Endothelial cell of umbilical vein (primary cell): ENCODE data around the gene NLGN1. TPM values are rescaled to one million over a fixed set of nuclear protein-coding genes. Genes with fewer than 3 reads are reported as not detected.

Experiments used
- BruUV-seq: library from RNA; stranded (reverse); fragments of 400-500 nt; replicated peaks from 2 replicates; lab custom pipeline; 2021; lab: Mats Ljungman, UMichigan
- CTCF ChIA-PET: fragments of 300-600, 350-600 bp; sonication (Branson Sonifier 250); formaldehyde crosslinking; loops from one replicate; lab custom pipeline; 2021; ENCODE audit warnings: antibody characterized with exemption, inconsistent platforms; lab: Charles Lee
- POLR2A ChIA-PET: fragments of 300-600, 350-600 bp; sonication (Branson Sonifier 250); formaldehyde crosslinking; loops from one replicate; lab custom pipeline; 2021; ENCODE audit warnings: antibody characterized with exemption, inconsistent platforms; lab: Charles Lee
- DNase-seq: peaks from one replicate; pipeline ENCODE4 v3.0.0-alpha.2; 2011; ENCODE audit warnings: low read depth, low spot score
- FAIRE-seq: peaks from 2 replicates; lab custom pipeline; 2011; peaks lifted over from hg19 to GRCh38; lab: Jason Lieb, UNC
- H2AFZ ChIP-seq: 2 replicates; pipeline ENCODE4 v1.6.0; 2012; ENCODE audit warnings: low read depth, low read length, control low read depth, inconsistent platforms
- H3K27ac ChIP-seq: 2 replicates; pipeline ENCODE4 v1.5.1; 2011; ENCODE audit warnings: low read depth, mild to moderate bottlenecking, control low read depth, low read length, moderate library complexity; ENCODE audit not compliant: insufficient read depth
- H3K27me3 ChIP-seq, 2 experiments: 2 replicates each; pipeline versions ENCODE4 v1.6.0 to v1.6.1; 2011; ENCODE audit warnings: low read length in 2 of 2, mixed read lengths in 1 of 2; ENCODE audit not compliant: control insufficient read depth in 2 of 2, insufficient read depth in 2 of 2
- H3K36me3 ChIP-seq, 2 experiments: 2 replicates in 1 of 2; 3 replicates in 1 of 2; pipeline ENCODE4 v1.5.1; 2011; ENCODE audit warnings: low read length in 2 of 2, mild to moderate bottlenecking in 1 of 2, moderate library complexity in 1 of 2; ENCODE audit not compliant: control insufficient read depth in 2 of 2, insufficient read depth in 2 of 2; ENCODE audit errors: extremely low read depth in 1 of 2
- H3K4me1 ChIP-seq: 3 replicates; pipeline ENCODE4 v1.5.1; 2011; ENCODE audit warnings: mild to moderate bottlenecking, low read length; ENCODE audit not compliant: control insufficient read depth, insufficient read depth; ENCODE audit errors: extremely low read depth
- H3K4me2 ChIP-seq: 2 replicates; pipeline ENCODE4 v1.6.1; 2011; ENCODE audit warnings: low read length, control low read depth, mixed read lengths; ENCODE audit not compliant: insufficient read depth
- H3K4me3 ChIP-seq, 3 experiments: fragments of 200-600 bp in 1 of 3; sonication (generic), shearing (Covaris generic) in 1 of 3; replicated peaks in 1 of 3; 2 replicates each; pipeline ENCODE4 v1.5.1; 2011 to 2016; ENCODE audit warnings: control low read depth in 3 of 3, low read length in 3 of 3, mild to moderate bottlenecking in 2 of 3, inconsistent platforms in 1 of 3, low read depth in 1 of 3, moderate library complexity in 1 of 3; ENCODE audit not compliant: insufficient read depth in 1 of 3
- H3K79me2 ChIP-seq: 2 replicates; pipeline ENCODE4 v1.6.0; 2012; ENCODE audit warnings: low read length, inconsistent platforms; ENCODE audit not compliant: control insufficient read depth, insufficient read depth
- H3K9ac ChIP-seq: replicated peaks from 2 replicates; pipeline ENCODE3; 2011; ENCODE audit warnings: low read length, control low read depth; ENCODE audit not compliant: insufficient read depth; ENCODE audit errors: extremely low read depth
- H3K9me1 ChIP-seq: replicated peaks from 3 replicates; pipeline ENCODE4 v1.6.0; 2011; ENCODE audit warnings: mild to moderate bottlenecking, low read length; ENCODE audit not compliant: control insufficient read depth, insufficient read depth; ENCODE audit errors: extremely low read depth
- H3K9me3 ChIP-seq: replicated peaks from 2 replicates; pipeline ENCODE4 v1.5.1; 2012; ENCODE audit warnings: low read length, inconsistent platforms; ENCODE audit not compliant: control insufficient read depth, insufficient read depth
- H4K20me1 ChIP-seq: replicated peaks from 2 replicates; pipeline ENCODE3; 2011; ENCODE audit warnings: mild to moderate bottlenecking, low read length; ENCODE audit not compliant: control insufficient read depth, insufficient read depth; ENCODE audit errors: extremely low read depth
- CTCF ChIP-seq, 2 donors: IDR thresholded peaks; 1 replicate in 1 of 2; 2 replicates in 1 of 2; pipeline ENCODE4 v1.5.1; 2011; ENCODE audit warnings: low read length in 2 of 2, mild to moderate bottlenecking in 2 of 2, moderate library complexity in 2 of 2, control low read depth in 1 of 2, inconsistent platforms in 1 of 2, low read depth in 1 of 2; ENCODE audit not compliant: insufficient read depth in 1 of 2; ENCODE audit errors: extremely low read depth in 1 of 2
- EZH2 ChIP-seq: IDR thresholded peaks from 2 replicates; pipeline ENCODE4 v1.6.1; 2012; ENCODE audit warnings: borderline replicate concordance, low read depth, mild to moderate bottlenecking, moderate library complexity, low read length, inconsistent platforms; ENCODE audit not compliant: severe bottlenecking
- FOS ChIP-seq: IDR thresholded peaks from 2 replicates; pipeline ENCODE4 v1.6.1; 2011; ENCODE audit warnings: mild to moderate bottlenecking, low read length, moderate library complexity, borderline replicate concordance; ENCODE audit not compliant: insufficient read depth
- GATA2 ChIP-seq: IDR thresholded peaks from 2 replicates; pipeline ENCODE4 v1.7.0; 2011; ENCODE audit warnings: low read depth, mild to moderate bottlenecking, moderate library complexity, mixed read lengths, low read length; ENCODE audit not compliant: insufficient read length, insufficient read depth
- JUN ChIP-seq: IDR thresholded peaks from 2 replicates; pipeline ENCODE4 v1.6.1; 2011; ENCODE audit warnings: borderline replicate concordance, low read depth; ENCODE audit not compliant: insufficient read length, insufficient read depth
- MAX ChIP-seq: IDR thresholded peaks from 2 replicates; pipeline ENCODE4 v1.6.1; 2011; ENCODE audit not compliant: insufficient read depth, insufficient read length
- MYC ChIP-seq: IDR thresholded peaks from one replicate; pipeline ENCODE4 v1.6.1; 2011; ENCODE audit warnings: mild to moderate bottlenecking, low read depth, low read length
- POLR2A ChIP-seq: IDR thresholded peaks from 2 replicates; pipeline ENCODE4 v1.6.1; 2012; ENCODE audit warnings: low read depth, mild to moderate bottlenecking, control low read depth, low read length
- dilution Hi-C: fragments of 300-500 bp; cut with MboI; formaldehyde crosslinking; loops from one replicate; pipeline ENCODE4 v1.15.0; 2019; ENCODE audit warnings: low sequenced_read_pairs; ENCODE audit not compliant: extremely low pct_ligation_motif_present
- intact Hi-C: fragments of 100-400 bp; cut with micrococcal nuclease; formaldehyde crosslinking; loops from one replicate; pipeline ENCODE4 v1.10.0; 2022
- polyA plus RNA-seq, 4 experiments: library from polyadenylated mRNA; depleted of rRNA in 3 of 4; stranded (reverse) in 3 of 4; unstranded in 1 of 4; fragments of >200 nt; gene quantifications; 2 replicates each; pipeline versions ENCODE4 v1.2.1 to v1.2.3, GENCODE V29; 2011 to 2012; ENCODE audit warnings: missing spikeins in 1 of 4
- total RNA-seq: library from RNA; stranded (reverse); gene quantifications from 2 replicates; pipeline ENCODE4 v1.2.3, GENCODE V29; 2021

The NLGN1 gene
- total and polyA plus RNA-seq, 2 donors (not counting 3 experiments of a cell fraction or from before 2014, with no cell fraction given) = 7.9 to 16.3 TPM

GRCh38 chr3:173567997-173568396 is 170.5 kb downstream of the NLGN1 start:
- no peaks in the 10 kb centered on the region for H3K36me3 ChIP-seq
- no peaks in the 10 kb centered on the region for H3K79me2 ChIP-seq
- no peak for TF ChIP-seq EZH2
- no peak for TF ChIP-seq MYC
- TF ChIP-seq GATA2 = no peak
- no peak for TF ChIP-seq POLR2A
- no peak for TF ChIP-seq CTCF (IDR thresholded peaks at IDR 0.05; ENCODE audit: extremely low read depth in 1 of 2, insufficient read depth in 1 of 2, low read depth in 1 of 2, low read length in 2 of 2)
- no peak overlapping the region for H2AFZ ChIP-seq
- ChIA-PET CTCF (no interaction called here), POLR2A (no interaction called here)
- no peak for FAIRE-seq
- no peaks in the 10 kb centered on the region for H4K20me1 ChIP-seq
- H3K4me1 ChIP-seq = no peaks in the 10 kb centered on the region
- H3K4me2 ChIP-seq = no peak overlapping the region
- dilution Hi-C loops (no loop called here), intact Hi-C loops (no loop called here)
- no peaks in the 10 kb centered on the region for H3K9me1 ChIP-seq
- H3K9ac ChIP-seq = no peak overlapping the region
- H3K9me3 ChIP-seq = no peaks in the 10 kb centered on the region
- no peak overlapping the region for H3K4me3 ChIP-seq
- DNase-seq = no peak
- H3K27me3 ChIP-seq = no peaks in the 10 kb centered on the region
- H3K27ac ChIP-seq = no peak overlapping the region
- BruUV-seq = no TSS peak

GRCh38 chr3:173568623-173569022 is 171.1 kb downstream of the NLGN1 start:
- H4K20me1 ChIP-seq = no peaks in the 10 kb centered on the region
- H3K27ac ChIP-seq = no peak overlapping the region
- dilution Hi-C loops (no loop called here), intact Hi-C loops (no loop called here)
- ChIA-PET CTCF (interaction anchor here (1.9 kb wide), 1 partner anchor 16 kb away, joined by 5 read pairs; no protein-coding TSS in a partner anchor), POLR2A (no interaction called here)
- H3K4me3 ChIP-seq = no peak overlapping the region
- no peaks in the 10 kb centered on the region for H3K9me1 ChIP-seq
- H3K27me3 ChIP-seq = no peaks in the 10 kb centered on the region
- BruUV-seq = no TSS peak
- TF ChIP-seq CTCF (IDR thresholded peaks at IDR 0.05; ENCODE audit: extremely low read depth in 1 of 2, insufficient read depth in 1 of 2, low read depth in 1 of 2, low read length in 2 of 2) (no peak), GATA2 (no peak), MAX (no peak), FOS (no peak), JUN (no peak)
- no peaks in the 10 kb centered on the region for H3K79me2 ChIP-seq
- H3K4me2 ChIP-seq = no peak overlapping the region
- no peaks in the 10 kb centered on the region for H3K36me3 ChIP-seq
- DNase-seq = no peak
- no peak for FAIRE-seq
- H3K9me3 ChIP-seq = no peaks in the 10 kb centered on the region
- H2AFZ ChIP-seq = no peak overlapping the region
- H3K4me1 ChIP-seq = no peaks in the 10 kb centered on the region
- H3K9ac ChIP-seq = no peak overlapping the region
